Measurements from ENCODE around the gene PRR19.
"Not testable (repeated sequence)": the region's sequence is repeated elsewhere in the genome, so short reads cannot be mapped to it uniquely, and the experiment has no call there.

DNA sequence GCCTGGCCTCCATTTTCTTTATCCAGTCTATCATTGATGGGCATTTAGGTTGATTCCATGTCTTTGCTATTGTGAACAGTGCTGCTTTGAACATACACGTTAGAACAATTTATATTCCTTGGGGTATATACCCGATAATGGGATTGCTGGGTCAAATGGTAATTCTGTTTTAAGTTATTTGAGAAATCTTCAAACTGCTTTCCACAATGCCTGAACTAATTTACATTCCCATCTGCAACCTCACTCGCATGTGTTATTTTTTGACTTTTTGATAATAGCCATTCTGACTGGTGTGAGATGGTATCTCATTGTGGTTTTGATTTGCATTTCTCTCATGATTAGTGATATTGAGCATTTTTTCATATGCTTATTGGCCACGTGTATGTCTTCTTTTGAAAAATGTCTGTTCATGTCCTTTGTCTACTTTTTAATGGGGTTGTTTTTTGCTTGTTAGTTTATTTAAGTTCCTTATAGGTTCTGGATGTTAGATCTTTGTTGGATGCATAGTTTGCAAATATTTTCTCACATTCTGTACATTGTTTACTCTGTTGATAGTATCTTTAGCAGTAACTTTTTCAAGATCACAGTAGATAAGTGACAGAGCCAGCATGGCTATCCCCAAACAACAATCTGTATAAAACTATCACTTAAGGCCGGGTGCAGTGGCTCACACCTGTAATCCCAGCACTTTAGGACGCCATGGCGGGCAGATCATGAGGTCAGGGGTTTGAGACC is 37.4 kb downstream of the PRR19 start:
- TF ChIP-seq POLR2AphosphoS5 (IDR thresholded peaks at IDR 0.05; ENCODE audit: low read depth): not testable (repeated sequence)
- TF ChIP-seq, protein P1, sequence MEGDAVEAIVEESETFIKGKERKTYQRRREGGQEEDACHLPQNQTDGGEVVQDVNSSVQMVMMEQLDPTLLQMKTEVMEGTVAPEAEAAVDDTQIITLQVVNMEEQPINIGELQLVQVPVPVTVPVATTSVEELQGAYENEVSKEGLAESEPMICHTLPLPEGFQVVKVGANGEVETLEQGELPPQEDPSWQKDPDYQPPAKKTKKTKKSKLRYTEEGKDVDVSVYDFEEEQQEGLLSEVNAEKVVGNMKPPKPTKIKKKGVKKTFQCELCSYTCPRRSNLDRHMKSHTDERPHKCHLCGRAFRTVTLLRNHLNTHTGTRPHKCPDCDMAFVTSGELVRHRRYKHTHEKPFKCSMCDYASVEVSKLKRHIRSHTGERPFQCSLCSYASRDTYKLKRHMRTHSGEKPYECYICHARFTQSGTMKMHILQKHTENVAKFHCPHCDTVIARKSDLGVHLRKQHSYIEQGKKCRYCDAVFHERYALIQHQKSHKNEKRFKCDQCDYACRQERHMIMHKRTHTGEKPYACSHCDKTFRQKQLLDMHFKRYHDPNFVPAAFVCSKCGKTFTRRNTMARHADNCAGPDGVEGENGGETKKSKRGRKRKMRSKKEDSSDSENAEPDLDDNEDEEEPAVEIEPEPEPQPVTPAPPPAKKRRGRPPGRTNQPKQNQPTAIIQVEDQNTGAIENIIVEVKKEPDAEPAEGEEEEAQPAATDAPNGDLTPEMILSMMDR (IDR thresholded peaks at IDR 0.05; ENCODE audit: insufficient read depth, low read length): not testable (repeated sequence)

All from HL-60 (cell line).